Dedifferentiated amniotic fluid mesenchymal stem cell (primary cell): Measurements from ENCODE around the gene RAP1A.
"Not testable (repeated sequence)": the region's sequence is repeated elsewhere in the genome, so short reads cannot be mapped to it uniquely, and the experiment has no call there.

Source experiments
- DNase-seq: peaks from one replicate; pipeline ENCODE4 v3.0.0-alpha.2; 2016; ENCODE audit errors: extremely low spot score

Gene RAP1A

DNA sequence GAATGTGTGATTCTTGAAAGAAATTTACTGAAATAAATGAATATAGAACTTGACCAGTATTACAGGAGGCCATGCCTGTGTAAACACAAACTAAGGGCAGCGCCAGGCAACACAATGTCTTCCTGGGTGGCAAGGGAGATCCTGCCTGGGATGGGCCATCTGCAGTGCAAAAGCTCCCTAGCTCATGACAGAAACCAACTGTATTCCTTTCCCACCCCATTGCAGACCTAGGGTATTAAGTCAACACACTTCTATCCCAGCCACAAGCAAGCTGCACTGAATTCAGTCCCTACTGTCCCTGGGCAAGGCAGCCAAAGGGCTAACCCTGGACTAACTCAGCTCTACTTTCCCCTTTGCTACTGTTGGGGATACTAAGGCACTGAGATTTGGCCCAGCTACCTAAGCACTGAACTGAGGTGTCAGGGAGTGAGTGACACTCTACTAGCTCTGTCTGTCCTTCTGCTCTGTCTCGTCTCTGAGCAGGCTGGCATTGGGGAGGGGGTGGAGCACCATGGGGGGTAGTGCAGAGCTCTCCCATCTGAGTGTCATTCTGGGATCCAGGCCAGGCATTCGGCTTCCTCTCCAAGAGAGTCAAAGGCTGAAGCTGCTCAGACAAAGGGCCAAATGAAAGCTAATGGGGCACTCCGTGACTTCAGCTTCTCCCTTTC lies 117.1 kb downstream of the RAP1A start:
- no peak for DNase-seq

- DNase-seq = no peak
Observed at GRCh38 chr1:111737216-111738132, 117.9 kb downstream of the RAP1A start.

DNA sequence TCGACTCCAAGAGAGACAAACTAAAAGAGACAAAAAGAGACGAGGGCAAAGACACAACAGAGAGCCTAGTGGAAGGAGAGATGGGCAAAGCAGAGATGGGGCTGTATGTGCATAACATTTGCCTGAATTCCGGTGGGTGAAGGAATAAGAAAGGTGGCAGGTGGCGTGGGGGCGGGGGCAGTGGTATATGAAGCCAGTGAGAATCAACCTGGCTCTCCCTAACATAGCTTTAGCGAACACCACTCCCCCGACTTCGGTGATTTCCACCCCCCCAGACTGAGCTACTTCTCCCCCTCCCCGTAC lies 118.5 kb downstream of the RAP1A start:
- DNase-seq = no peak

GRCh38 chr1:111738436-111739193 lies 119.0 kb downstream of the RAP1A start:
- DNase-seq = peak; percentile 38

DNA sequence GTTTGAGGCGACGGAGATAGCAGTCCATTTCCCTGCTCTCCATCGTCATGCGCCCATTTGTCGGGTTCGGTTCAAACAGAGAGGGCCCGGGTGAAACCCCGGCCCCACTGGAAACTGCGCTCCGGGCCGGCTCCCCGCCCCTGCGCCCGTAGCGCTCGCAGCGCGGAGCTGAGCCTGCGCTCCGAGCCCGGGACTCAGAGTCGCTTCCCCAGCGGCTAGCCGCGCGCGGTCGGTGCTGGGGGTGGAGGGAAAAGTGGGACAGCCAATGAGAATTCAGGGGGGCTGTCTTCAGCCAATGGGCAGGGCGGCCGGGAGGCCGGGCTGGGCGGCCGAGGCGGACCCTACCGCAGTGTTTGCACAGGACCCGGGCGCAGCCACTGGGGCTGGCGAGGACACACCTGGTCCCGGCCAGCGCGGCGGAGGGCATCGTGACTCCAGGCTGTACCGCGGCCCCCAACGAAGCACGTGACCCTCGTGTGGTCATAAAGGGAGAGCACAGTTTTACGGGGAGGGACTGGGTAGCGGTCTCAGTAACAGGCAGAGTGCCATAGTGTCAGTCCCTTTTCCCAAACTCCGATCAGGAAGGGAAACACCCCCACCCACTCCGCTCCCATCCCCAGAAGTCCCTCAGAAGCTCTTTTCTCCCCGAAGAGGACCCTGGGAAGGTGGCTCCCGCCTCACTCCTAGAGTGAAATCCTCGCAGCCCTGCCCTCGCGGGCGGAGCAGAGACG lies 119.8 kb downstream of the RAP1A start, which contains the start of gene INKA2:
Gene INKA2, minus strand, starts transcription at position 202 of the 731 bp plus-strand sequence. Its CDS starts 153 bp downstream, at position 49.
- peak; percentile 79 for DNase-seq

- peak; percentile 53 for DNase-seq
Observed at GRCh38 chr1:111739925-111740765, 120.6 kb downstream of the RAP1A start.

GRCh38 chr1:111742292-111742691 lies 122.7 kb downstream of the RAP1A start:
- DNase-seq = not testable (repeated sequence)

- DNase-seq = no peak
Observed at GRCh38 chr1:111742938-111743549, 123.5 kb downstream of the RAP1A start.

DNA sequence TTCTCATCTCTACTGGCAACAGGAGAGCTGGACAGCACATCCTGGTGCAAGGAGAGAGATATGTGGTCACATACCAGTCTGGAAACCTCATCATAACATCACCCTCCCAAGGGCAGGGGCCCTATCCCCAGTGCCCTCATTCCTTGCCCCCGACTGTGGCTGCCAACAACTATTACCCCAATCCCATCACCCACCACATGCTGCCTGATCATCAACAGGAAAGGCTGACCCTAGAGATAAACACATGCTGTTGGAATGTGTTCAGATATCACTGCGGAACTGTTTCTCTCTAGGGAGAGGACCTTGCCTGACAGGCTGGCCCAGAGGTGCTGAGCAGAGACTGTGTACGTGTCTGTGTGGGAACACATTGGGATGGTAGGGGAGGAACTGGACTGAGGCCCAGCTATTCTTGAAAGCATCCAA lies 124.1 kb downstream of the RAP1A start:
- peak; percentile 40 for DNase-seq

GRCh38 chr1:111745675-111746613 lies 126.4 kb downstream of the RAP1A start:
- DNase-seq = no peak

- no peak for DNase-seq
Observed at GRCh38 chr1:111746614-111746999, 127.0 kb downstream of the RAP1A start.

- peak; percentile 42 for DNase-seq
Observed at GRCh38 chr1:111747282-111747734, 127.7 kb downstream of the RAP1A start.

GRCh38 chr1:111747947-111748346 lies 128.4 kb downstream of the RAP1A start:
- no peak for DNase-seq

DNA sequence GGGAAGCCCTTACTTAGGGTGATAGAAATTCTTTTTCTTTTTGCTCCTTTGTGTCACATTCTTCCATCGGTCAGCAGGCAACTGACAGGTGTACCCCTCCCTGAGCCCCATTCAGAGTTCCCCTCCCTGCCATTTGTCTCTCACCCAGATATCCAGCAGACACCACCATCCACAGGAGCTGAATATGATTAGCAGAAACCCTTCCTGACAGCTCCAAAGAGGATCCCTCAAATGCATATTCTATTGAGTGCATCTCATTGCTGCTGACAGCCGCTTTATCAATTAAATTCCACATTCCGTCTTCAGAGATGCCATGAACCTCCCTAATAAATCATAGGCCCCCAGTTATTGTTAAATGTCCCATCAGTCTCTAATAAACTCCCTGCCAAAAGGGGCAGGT lies 130.0 kb downstream of the RAP1A start:
- DNase-seq = no peak

- DNase-seq = no peak
Observed at GRCh38 chr1:111750856-111751255, 131.3 kb downstream of the RAP1A start.

GRCh38 chr1:111751906-111752575 lies 132.5 kb downstream of the RAP1A start:
- DNase-seq = no peak

DNA sequence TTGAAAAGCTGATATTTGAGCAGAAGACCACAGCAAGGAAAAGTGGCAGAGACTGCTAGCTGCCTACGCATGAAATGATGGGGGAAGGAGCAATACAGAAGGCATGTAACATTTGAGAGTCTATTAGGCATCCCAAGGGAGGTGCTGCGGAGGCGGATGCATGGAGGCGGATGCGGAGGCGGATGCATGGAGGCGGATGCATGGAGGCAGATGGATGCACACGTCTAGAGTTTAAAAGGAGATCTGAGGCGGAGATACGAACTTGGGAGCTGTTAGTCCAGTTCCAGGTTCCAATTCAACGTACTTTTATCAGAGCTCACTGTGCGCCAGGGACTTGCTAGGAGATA lies 135.4 kb downstream of the RAP1A start:
- DNase-seq = peak; percentile 38

- peak; percentile 98 for DNase-seq
Observed at GRCh38 chr1:111755331-111756123, 135.9 kb downstream of the RAP1A start, which contains the start of gene DDX20. TSS of gene DDX20 (plus strand) at chr1:111755901. CDS start at chr1:111755925, 24 bp downstream.
